KMS-11 (cell line): ENCODE results near the gene SAFB.
"Not testable (repeated sequence)": the region's sequence is repeated elsewhere in the genome, so short reads cannot be mapped to it uniquely, and the experiment has no call there.

Experiments
- H2AFZ ChIP-seq: fragments of 200-600 bp; sonication (generic); 2 replicates; pipeline ENCODE4 v1.6.1; 2016; ENCODE audit warnings: antibody characterized with exemption, mixed run types, low read depth
- H3K27ac ChIP-seq: fragments of 200-600 bp; sonication (generic); 2 replicates; pipeline ENCODE4 v1.6.1; 2016; ENCODE audit warnings: mild to moderate bottlenecking, mixed run types
- H3K27me3 ChIP-seq: fragments of 200-600 bp; sonication (generic); 2 replicates; pipeline ENCODE4 v1.6.1; 2017; ENCODE audit warnings: mild to moderate bottlenecking, low read depth, mixed run types, moderate library complexity; ENCODE audit not compliant: insufficient read depth
- H3K36me3 ChIP-seq: fragments of 200-600 bp; sonication (generic); 2 replicates; pipeline ENCODE4 v1.6.1; 2017; ENCODE audit warnings: mild to moderate bottlenecking, mixed run types; ENCODE audit not compliant: insufficient read depth
- H3K4me1 ChIP-seq: fragments of 200-600 bp; sonication (generic); 2 replicates; pipeline ENCODE4 v1.6.1; 2016; ENCODE audit warnings: mild to moderate bottlenecking, low read depth, mixed run types; ENCODE audit not compliant: poor library complexity, severe bottlenecking
- H3K4me2 ChIP-seq: fragments of 200-600 bp; sonication (generic); 2 replicates; pipeline ENCODE4 v1.7.0; 2016; ENCODE audit warnings: mild to moderate bottlenecking, mixed run types
- H3K4me3 ChIP-seq: fragments of 200-600 bp; sonication (generic); IDR thresholded peaks from 2 replicates; pipeline ENCODE4 v1.6.1; 2017; ENCODE audit warnings: low read depth, low read length, mixed read lengths; ENCODE audit not compliant: insufficient read depth
- H3K79me2 ChIP-seq: fragments of 200-600 bp; sonication (generic); 2 replicates; pipeline ENCODE4 v1.6.1; 2016; ENCODE audit warnings: low read depth, mixed run types; ENCODE audit not compliant: insufficient read depth
- H3K9ac ChIP-seq: fragments of 200-600 bp; sonication (generic); 2 replicates; pipeline ENCODE4 v1.6.1; 2016; ENCODE audit warnings: mild to moderate bottlenecking, mixed run types
- H4K20me1 ChIP-seq: fragments of 200-600 bp; sonication (generic); 2 replicates; pipeline ENCODE4 v1.6.1; 2016; ENCODE audit warnings: mild to moderate bottlenecking, mixed run types; ENCODE audit not compliant: insufficient read depth
- CTCF ChIP-seq: fragments of 200-600 bp; sonication (generic); conservative IDR thresholded peaks from 2 replicates; pipeline ENCODE4 v1.6.1; 2017; ENCODE audit warnings: low read depth, mild to moderate bottlenecking, antibody characterized with exemption, low read length, moderate library complexity, mixed read lengths

SAFB gene

GRCh38 chr19:5698635-5699422, 75.9 kb downstream of the SAFB start:
- H3K4me3 ChIP-seq: no peak overlapping the region
- H3K27me3 ChIP-seq: no peaks in the 10 kb centered on the region
- no peak overlapping the region for H3K27ac ChIP-seq
- no peak overlapping the region for H3K9ac ChIP-seq
- H3K36me3 ChIP-seq: peaks cover 5% of the 10 kb centered on the region; the same call in 1 of the 2 replicates
- H3K4me1 ChIP-seq: no peaks in the 10 kb centered on the region
- no peaks in the 10 kb centered on the region; the same call in 1 of the 2 replicates for H3K79me2 ChIP-seq
- TF ChIP-seq CTCF: no peak
- no peak overlapping the region for H2AFZ ChIP-seq
- no peaks in the 10 kb centered on the region for H4K20me1 ChIP-seq
- no peak overlapping the region for H3K4me2 ChIP-seq

- Histone ChIP-seq H2AFZ (no peak overlapping the region), H4K20me1 (no peaks in the 10 kb centered on the region), H3K27ac (no peak overlapping the region), H3K9ac (no peak overlapping the region), H3K4me3 (no peak overlapping the region), H3K4me2 (no peak overlapping the region), H3K27me3 (no peaks in the 10 kb centered on the region), H3K4me1 (no peaks in the 10 kb centered on the region), H3K79me2 (no peaks in the 10 kb centered on the region), H3K36me3 (no peaks in the 10 kb centered on the region; the same call in 1 of the 2 replicates)
- no peak for TF ChIP-seq CTCF
Measured at GRCh38 chr19:5700455-5701092, 77.7 kb downstream of the SAFB start.

GRCh38 chr19:5702053-5702410, 79.1 kb downstream of the SAFB start:
- H3K79me2 ChIP-seq, H3K36me3 ChIP-seq, H3K27ac ChIP-seq, H3K27me3 ChIP-seq, H3K4me3 ChIP-seq, H3K4me2 ChIP-seq, H3K4me1 ChIP-seq, H3K9ac ChIP-seq, H4K20me1 ChIP-seq, H2AFZ ChIP-seq: not testable (repeated sequence)

- H2AFZ ChIP-seq: no peak overlapping the region
- H3K4me2 ChIP-seq: no peak overlapping the region
- H4K20me1 ChIP-seq: no peaks in the 10 kb centered on the region
- H3K36me3 ChIP-seq: no peaks in the 10 kb centered on the region; the same call in 1 of the 2 replicates
- no peak overlapping the region for H3K9ac ChIP-seq
- no peaks in the 10 kb centered on the region for H3K79me2 ChIP-seq
- no peak overlapping the region for H3K27ac ChIP-seq
- no peak for TF ChIP-seq CTCF
- H3K4me1 ChIP-seq: no peaks in the 10 kb centered on the region
- no peaks in the 10 kb centered on the region for H3K27me3 ChIP-seq
- no peak overlapping the region for H3K4me3 ChIP-seq
Measured at GRCh38 chr19:5703819-5704818, 81.2 kb downstream of the SAFB start.
